ENCODE results near the gene MEGF9.

MEGF9 gene

GRCh38 chr9:120653762-120654161, 60.5 kb downstream of the MEGF9 start:
- Histone ChIP-seq H3K27ac (ENCODE audit: insufficient read depth in 1 of 2, low read depth in 1 of 2, low read length in 2 of 2, poor library complexity in 1 of 2, severe bottlenecking in 2 of 2) (no peak overlapping the region), H3K4me3 (ENCODE audit: control insufficient read depth in 1 of 7, extremely low read depth in 1 of 7, insufficient read depth in 4 of 7, low read depth in 2 of 7, low read length in 6 of 7) (no peak overlapping the region), H3K36me3 (ENCODE audit: control insufficient read depth in 4 of 4, insufficient read depth in 4 of 4, low read length in 3 of 4) (peaks cover 0 to 2% (median 1%) of the 10 kb centered on the region in 4 experiments), H3K27me3 (replicated peaks in 2 of 5; ENCODE audit: control insufficient read depth in 4 of 5, insufficient read depth in 5 of 5, low read length in 4 of 5) (no peaks in the 10 kb centered on the region), H3K4me1 (ENCODE audit: control extremely low read depth in 1 of 4, control insufficient read depth in 4 of 4, insufficient read depth in 4 of 4, low read length in 3 of 4) (no peaks in the 10 kb centered on the region), H3K9me3 (ENCODE audit: control extremely low read depth in 1 of 5, control insufficient read depth in 4 of 5, insufficient read depth in 2 of 5, low read depth in 1 of 5, low read length in 4 of 5) (no peaks in the 10 kb centered on the region)
- 86% methylated on average over 1 of the region's 1 CpG for WGBS (ENCODE audit: insufficient coverage)
- CTCF ChIA-PET, result no interaction called here
- DNase-seq, result no peak
- POLR2A ChIA-PET, result no interaction called here

- no peak overlapping the region for H3K4me3 ChIP-seq (ENCODE audit: control insufficient read depth in 1 of 7, extremely low read depth in 1 of 7, insufficient read depth in 4 of 7, low read depth in 2 of 7, low read length in 6 of 7)
- WGBS (ENCODE audit: insufficient coverage), result 100% methylated on average over 2 of the region's 2 CpGs
- DNase-seq, result no peak
- H3K4me1 ChIP-seq (ENCODE audit: control extremely low read depth in 1 of 4, control insufficient read depth in 4 of 4, insufficient read depth in 4 of 4, low read length in 3 of 4), result no peaks in the 10 kb centered on the region
- H3K27me3 ChIP-seq (replicated peaks in 2 of 5; ENCODE audit: control insufficient read depth in 4 of 5, insufficient read depth in 5 of 5, low read length in 4 of 5), result no peaks in the 10 kb centered on the region
- no peak overlapping the region for H3K27ac ChIP-seq (ENCODE audit: insufficient read depth in 1 of 2, low read depth in 1 of 2, low read length in 2 of 2, poor library complexity in 1 of 2, severe bottlenecking in 2 of 2)
- POLR2A ChIA-PET, result interaction anchor here (1.0 kb wide), 1 partner anchor 9 kb away, joined by 3 read pairs; no protein-coding TSS in a partner anchor
- CTCF ChIA-PET, result no interaction called here
- peaks cover 0 to 2% (median 1%) of the 10 kb centered on the region in 4 experiments for H3K36me3 ChIP-seq (ENCODE audit: control insufficient read depth in 4 of 4, insufficient read depth in 4 of 4, low read length in 3 of 4)
- H3K9me3 ChIP-seq (ENCODE audit: control extremely low read depth in 1 of 5, control insufficient read depth in 4 of 5, insufficient read depth in 2 of 5, low read depth in 1 of 5, low read length in 4 of 5), result no peaks in the 10 kb centered on the region
Observed at GRCh38 chr9:120652934-120653333, 61.3 kb downstream of the MEGF9 start.

GRCh38 chr9:120650352-120650751, 63.9 kb downstream of the MEGF9 start:
- WGBS (ENCODE audit: insufficient coverage), result no CpG with 5 or more reads among the region's 1 CpG
- POLR2A ChIA-PET, result no interaction called here
- Histone ChIP-seq H3K27ac (ENCODE audit: insufficient read depth in 1 of 2, low read depth in 1 of 2, low read length in 2 of 2, poor library complexity in 1 of 2, severe bottlenecking in 2 of 2) (no peak overlapping the region), H3K4me1 (ENCODE audit: control extremely low read depth in 1 of 4, control insufficient read depth in 4 of 4, insufficient read depth in 4 of 4, low read length in 3 of 4) (peaks cover 0 to under 1% (median 0%) of the 10 kb centered on the region in 4 experiments), H3K36me3 (ENCODE audit: control insufficient read depth in 4 of 4, insufficient read depth in 4 of 4, low read length in 3 of 4) (peaks cover 0 to 2% (median 1%) of the 10 kb centered on the region in 4 experiments), H3K27me3 (replicated peaks in 2 of 5; ENCODE audit: control insufficient read depth in 4 of 5, insufficient read depth in 5 of 5, low read length in 4 of 5) (no peaks in the 10 kb centered on the region), H3K4me3 (ENCODE audit: control insufficient read depth in 1 of 7, extremely low read depth in 1 of 7, insufficient read depth in 4 of 7, low read depth in 2 of 7, low read length in 6 of 7) (no peak overlapping the region), H3K9me3 (ENCODE audit: control extremely low read depth in 1 of 5, control insufficient read depth in 4 of 5, insufficient read depth in 2 of 5, low read depth in 1 of 5, low read length in 4 of 5) (no peaks in the 10 kb centered on the region)
- CTCF ChIA-PET, result no interaction called here
- no peak for DNase-seq

GRCh38 chr9:120648581-120649197, 65.6 kb downstream of the MEGF9 start:
- no peak overlapping the region for H3K4me3 ChIP-seq (ENCODE audit: control insufficient read depth in 1 of 7, extremely low read depth in 1 of 7, insufficient read depth in 4 of 7, low read depth in 2 of 7, low read length in 6 of 7)
- H3K4me1 ChIP-seq (ENCODE audit: control extremely low read depth in 1 of 4, control insufficient read depth in 4 of 4, insufficient read depth in 4 of 4, low read length in 3 of 4), result peaks cover 5 to 12% (median 9%) of the 10 kb centered on the region in 4 experiments
- no peaks in the 10 kb centered on the region for H3K27me3 ChIP-seq (replicated peaks in 2 of 5; ENCODE audit: control insufficient read depth in 4 of 5, insufficient read depth in 5 of 5, low read length in 4 of 5)
- ChIA-PET CTCF (interaction anchor here (0.9 to 1.6 kb wide), 2 partner anchors 10 to 13 kb away, joined by 4 read pairs; no protein-coding TSS in a partner anchor), POLR2A (interaction anchor here (0.6 kb wide), 1 partner anchor 165 kb away, joined by 3 read pairs; no protein-coding TSS in a partner anchor)
- H3K9me3 ChIP-seq (ENCODE audit: control extremely low read depth in 1 of 5, control insufficient read depth in 4 of 5, insufficient read depth in 2 of 5, low read depth in 1 of 5, low read length in 4 of 5), result no peaks in the 10 kb centered on the region
- DNase-seq, result no peak
- H3K27ac ChIP-seq (ENCODE audit: insufficient read depth in 1 of 2, low read depth in 1 of 2, low read length in 2 of 2, poor library complexity in 1 of 2, severe bottlenecking in 2 of 2), result no peak overlapping the region
- no CpG with 5 or more reads among the region's 3 CpGs for WGBS (ENCODE audit: insufficient coverage)
- H3K36me3 ChIP-seq (ENCODE audit: control insufficient read depth in 4 of 4, insufficient read depth in 4 of 4, low read length in 3 of 4), result peaks cover 0 to 2% (median 0%) of the 10 kb centered on the region in 4 experiments

GRCh38 chr9:120646948-120647347, 67.3 kb downstream of the MEGF9 start:
- H3K27me3 ChIP-seq (replicated peaks in 2 of 5; ENCODE audit: control insufficient read depth in 4 of 5, insufficient read depth in 5 of 5, low read length in 4 of 5), result no peaks in the 10 kb centered on the region
- 100% methylated on average over 1 of the region's 4 CpGs for WGBS (ENCODE audit: insufficient coverage)
- CTCF ChIA-PET, result no interaction called here
- H3K4me1 ChIP-seq (ENCODE audit: control extremely low read depth in 1 of 4, control insufficient read depth in 4 of 4, insufficient read depth in 4 of 4, low read length in 3 of 4), result peaks cover 5 to 12% (median 9%) of the 10 kb centered on the region in 4 experiments
- H3K36me3 ChIP-seq (ENCODE audit: control insufficient read depth in 4 of 4, insufficient read depth in 4 of 4, low read length in 3 of 4), result peaks cover 0 to 2% (median 0%) of the 10 kb centered on the region in 4 experiments
- no peak overlapping the region for H3K27ac ChIP-seq (ENCODE audit: insufficient read depth in 1 of 2, low read depth in 1 of 2, low read length in 2 of 2, poor library complexity in 1 of 2, severe bottlenecking in 2 of 2)
- no peak overlapping the region for H3K4me3 ChIP-seq (ENCODE audit: control insufficient read depth in 1 of 7, extremely low read depth in 1 of 7, insufficient read depth in 4 of 7, low read depth in 2 of 7, low read length in 6 of 7)
- H3K9me3 ChIP-seq (ENCODE audit: control extremely low read depth in 1 of 5, control insufficient read depth in 4 of 5, insufficient read depth in 2 of 5, low read depth in 1 of 5, low read length in 4 of 5), result no peaks in the 10 kb centered on the region
- POLR2A ChIA-PET, result interaction anchor here (0.6 kb wide), 1 partner anchor 21 kb away, joined by 3 read pairs; no protein-coding TSS in a partner anchor
- no peak for DNase-seq

- POLR2A ChIA-PET, result no interaction called here
Observed at GRCh38 chr9:120645760-120646159, 68.5 kb downstream of the MEGF9 start.

GRCh38 chr9:120643061-120643460, 71.2 kb downstream of the MEGF9 start:
- H3K36me3 ChIP-seq (ENCODE audit: control insufficient read depth in 4 of 4, insufficient read depth in 4 of 4, low read length in 3 of 4), result no peaks in the 10 kb centered on the region
- ChIA-PET POLR2A (no interaction called here), CTCF (interaction anchor here (2.2 kb wide), 1 partner anchor 23 kb away, joined by 5 read pairs; no protein-coding TSS in a partner anchor)
- H3K4me1 ChIP-seq (ENCODE audit: control extremely low read depth in 1 of 4, control insufficient read depth in 4 of 4, insufficient read depth in 4 of 4, low read length in 3 of 4), result peaks cover 5 to 12% (median 9%) of the 10 kb centered on the region in 4 experiments
- no peak for DNase-seq
- H3K27me3 ChIP-seq (replicated peaks in 2 of 5; ENCODE audit: control insufficient read depth in 4 of 5, insufficient read depth in 5 of 5, low read length in 4 of 5), result no peaks in the 10 kb centered on the region
- peaks cover 0 to 2% (median 0%) of the 10 kb centered on the region in 5 experiments for H3K9me3 ChIP-seq (ENCODE audit: control extremely low read depth in 1 of 5, control insufficient read depth in 4 of 5, insufficient read depth in 2 of 5, low read depth in 1 of 5, low read length in 4 of 5)
- H3K27ac ChIP-seq (ENCODE audit: insufficient read depth in 1 of 2, low read depth in 1 of 2, low read length in 2 of 2, poor library complexity in 1 of 2, severe bottlenecking in 2 of 2), result no peak overlapping the region
- H3K4me3 ChIP-seq (ENCODE audit: control insufficient read depth in 1 of 7, extremely low read depth in 1 of 7, insufficient read depth in 4 of 7, low read depth in 2 of 7, low read length in 6 of 7), result no peak overlapping the region

More at GRCh38 chr9:120645760-120646159, 68.5 kb downstream of the MEGF9 start:
- Histone ChIP-seq H3K27me3 (replicated peaks in 2 of 5; ENCODE audit: control insufficient read depth in 4 of 5, insufficient read depth in 5 of 5, low read length in 4 of 5) (no peaks in the 10 kb centered on the region), H3K9me3 (ENCODE audit: control extremely low read depth in 1 of 5, control insufficient read depth in 4 of 5, insufficient read depth in 2 of 5, low read depth in 1 of 5, low read length in 4 of 5) (peaks cover 0 to 2% (median 0%) of the 10 kb centered on the region in 5 experiments), H3K36me3 (ENCODE audit: control insufficient read depth in 4 of 4, insufficient read depth in 4 of 4, low read length in 3 of 4) (peaks cover 0 to 2% (median 0%) of the 10 kb centered on the region in 4 experiments), H3K27ac (ENCODE audit: insufficient read depth in 1 of 2, low read depth in 1 of 2, low read length in 2 of 2, poor library complexity in 1 of 2, severe bottlenecking in 2 of 2) (no peak overlapping the region), H3K4me3 (ENCODE audit: control insufficient read depth in 1 of 7, extremely low read depth in 1 of 7, insufficient read depth in 4 of 7, low read depth in 2 of 7, low read length in 6 of 7) (no peak overlapping the region), H3K4me1 (ENCODE audit: control extremely low read depth in 1 of 4, control insufficient read depth in 4 of 4, insufficient read depth in 4 of 4, low read length in 3 of 4) (peaks cover 5 to 12% (median 9%) of the 10 kb centered on the region in 4 experiments)
- no peak for DNase-seq
- CTCF ChIA-PET, result no interaction called here
- 100% methylated on average over 1 of the region's 1 CpG for WGBS (ENCODE audit: insufficient coverage)

Measured in common myeloid progenitor, CD34-positive (primary cell).